Uterus (tissue), 2 donors: ENCODE data around the gene NECTIN1.

Source experiments
- CTCF ChIP-seq, 4 experiments: fragments of 200-600 bp in 2 of 4; fragments of 450-650 bp in 2 of 4; sonication (generic) in 2 of 4; IDR thresholded peaks; one replicate each; pipeline ENCODE4 v1.5.1; 2016 to 2019; ENCODE audit warnings: antibody characterized with exemption in 4 of 4, mild to moderate bottlenecking in 2 of 4, moderate library complexity in 1 of 4
- POLR2A ChIP-seq, 2 donors: fragments of 450-650 bp; IDR thresholded peaks; one replicate each; pipeline ENCODE4 v1.6.1; 2016; ENCODE audit warnings: antibody characterized with exemption in 2 of 2, mild to moderate bottlenecking in 1 of 2, moderate library complexity in 1 of 2

DNA sequence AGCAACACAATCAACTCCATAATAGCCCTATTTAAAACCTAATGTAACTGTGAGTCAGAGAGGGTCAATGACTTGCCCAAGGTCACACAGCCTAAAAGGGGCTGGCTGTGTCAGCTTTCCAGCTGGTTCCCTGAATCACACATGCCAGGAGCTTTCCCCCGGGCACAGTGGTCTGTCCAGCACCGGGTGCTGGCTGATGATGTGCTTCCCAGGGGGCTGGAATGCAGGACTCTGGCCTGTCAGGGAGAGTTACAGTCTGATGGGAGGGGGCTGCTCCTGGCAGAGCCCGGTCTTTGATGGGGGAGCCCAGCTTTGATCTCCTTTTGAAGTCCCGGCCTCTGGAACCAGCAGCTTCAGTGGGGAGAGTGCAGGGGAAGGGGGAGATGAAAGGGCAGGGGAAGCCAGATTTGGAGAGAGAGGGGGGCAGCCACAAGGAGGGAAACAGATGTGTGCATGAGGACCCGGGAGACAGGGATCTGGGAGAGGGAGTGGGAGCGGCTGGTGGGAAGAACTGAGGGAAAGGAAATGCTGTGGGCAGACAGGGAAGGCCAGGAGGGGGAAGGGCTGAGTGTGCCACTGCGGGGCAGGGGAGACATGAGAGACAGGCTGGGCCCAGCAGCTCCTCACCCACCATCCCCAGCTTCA, 102.7 kb downstream of the NECTIN1 start:
- TF ChIP-seq CTCF (IDR thresholded peaks at IDR 0.05) (no peak), POLR2A (IDR thresholded peaks at IDR 0.05) (no peak)
